Left colon (tissue), 2 donors: ENCODE measurements around the gene HMCN1. TPM values are rescaled to one million over a fixed set of nuclear protein-coding genes. Genes with fewer than 3 reads are reported as not detected.

Experiments
- ATAC-seq: fragments of 200-7000 bp; cut with Tn5 transposase; one replicate; pipeline ENCODE4 v1.9.1; 2020; ENCODE audit warnings: mild to moderate bottlenecking, moderate library complexity
- DNase-seq, 2 donors: peaks; one replicate each; pipeline ENCODE4 v3.0.0-alpha.2; 2020
- intact Hi-C, 2 donors: fragments of 100-400 bp; cut with DNase I in 1 of 2; cut with micrococcal nuclease in 1 of 2; formaldehyde crosslinking; loops; one replicate each; pipeline versions ENCODE4 v1.11.2 to v1.14.0; 2022; cut with DNase I, micrococcal nuclease
- total RNA-seq, 2 donors: library from RNA; stranded (reverse); fragmentation: NEBNext Ultra II Directional; extraction: Animal tissue kit (Norgen Biotek cat#: 25700); gene quantifications; one replicate each; pipeline ENCODE4 v1.2.1, GENCODE V29; 2021
- donor health status: DM: no; HTN: no; CAD: no.
- donor health status: DM: yes; HTN: yes; CAD: no.

HMCN1 gene
- total RNA-seq, 2 donors from 2014 or later, result 1.7 to 3.9 TPM

DNA sequence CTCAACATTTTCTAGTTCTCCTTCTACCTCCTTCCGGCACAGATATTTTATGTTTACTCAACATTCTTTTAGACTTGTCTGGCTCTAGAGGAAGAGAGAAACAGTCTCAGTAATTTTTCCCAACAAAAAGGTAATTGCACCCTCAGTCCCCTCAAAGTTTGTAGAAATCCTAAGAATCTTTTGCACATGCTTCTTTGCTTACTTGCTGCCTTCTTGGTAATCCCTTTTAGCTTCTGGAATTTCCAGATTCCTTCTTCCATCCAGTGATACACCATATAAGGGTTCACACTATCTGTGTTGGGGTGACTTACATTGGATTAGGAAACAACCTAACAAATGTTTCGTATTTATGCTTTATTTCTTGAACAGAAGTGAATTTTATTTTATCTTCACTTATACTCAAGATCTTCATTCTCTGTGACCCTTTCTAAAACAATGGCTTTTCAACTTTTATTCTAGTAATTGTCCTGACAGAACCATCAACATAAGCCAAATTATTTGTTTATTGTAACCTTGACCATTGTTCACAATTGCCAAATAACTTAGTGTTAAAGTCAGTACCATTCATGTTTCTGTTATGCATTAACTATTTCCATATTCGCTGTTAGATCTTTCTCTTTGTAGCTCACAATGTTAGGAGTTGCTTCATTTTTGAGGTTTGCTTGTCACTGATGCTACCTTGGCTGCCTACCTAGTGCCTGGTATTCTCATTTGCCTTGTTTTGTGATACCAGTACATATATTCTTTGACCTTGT, 238.1 kb downstream of the HMCN1 start:
- DNase-seq (no peak), ATAC-seq (no peak)
- intact Hi-C loops, result no loop called here

DNA sequence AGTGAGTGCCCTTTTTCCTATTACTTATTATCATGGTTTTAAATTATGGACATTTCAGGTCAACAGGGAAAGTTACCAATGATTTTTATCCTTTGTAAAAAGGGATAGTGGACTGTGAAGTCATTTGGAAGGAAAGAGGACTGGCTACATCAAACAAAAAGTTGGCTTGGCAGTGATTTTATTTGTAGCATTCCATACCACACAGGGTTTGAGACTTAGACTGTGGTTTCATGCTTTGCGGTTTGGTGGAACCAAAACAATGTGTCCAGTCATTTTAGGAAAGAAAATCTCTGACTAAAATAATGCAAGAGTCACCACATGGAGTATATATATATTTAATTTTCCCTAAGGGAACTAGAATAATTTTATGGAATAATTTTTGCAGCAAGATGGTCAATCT, 239.5 kb downstream of the HMCN1 start:
- no peak for DNase-seq
- no peak for ATAC-seq
- intact Hi-C loops, result no loop called here

DNA sequence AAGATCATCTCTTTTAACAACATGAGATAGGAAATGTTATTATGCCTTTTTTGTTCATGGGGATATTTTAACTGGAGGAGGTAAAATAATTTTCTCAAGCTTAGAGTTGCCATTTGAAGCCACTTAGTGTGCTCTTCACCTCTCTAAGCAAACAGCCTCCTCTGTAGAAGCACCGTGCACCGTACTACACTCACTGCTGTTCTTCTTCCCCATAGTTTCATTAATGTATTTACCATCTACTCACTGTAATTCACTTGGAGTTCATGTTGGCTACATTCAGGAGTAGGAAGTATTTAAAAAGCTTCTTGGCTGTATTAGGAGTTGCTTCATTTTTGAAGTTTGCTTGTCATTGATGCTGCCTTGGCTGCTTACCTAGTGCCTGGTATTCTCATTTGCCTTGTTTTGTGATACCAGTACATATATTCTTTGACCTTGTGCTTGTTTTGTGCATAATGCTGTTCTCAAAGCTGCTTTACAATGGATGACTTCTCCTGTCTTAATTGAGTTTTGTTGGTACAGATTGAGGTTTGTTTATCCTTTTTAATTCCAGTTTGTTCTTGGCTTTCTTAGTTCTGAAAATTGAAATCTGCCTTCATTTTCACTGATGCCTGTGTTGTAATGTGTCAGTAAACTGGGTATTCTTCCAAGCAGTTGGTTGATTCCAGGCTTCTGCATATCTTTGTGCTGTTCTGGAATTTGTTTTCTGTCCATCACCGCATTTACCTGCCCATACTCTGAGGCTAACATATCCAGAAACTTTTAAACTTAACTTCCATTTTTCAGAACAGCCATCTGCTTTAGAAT, 240.4 kb downstream of the HMCN1 start:
- ATAC-seq, result no peak
- intact Hi-C loops, result no loop called here

DNA sequence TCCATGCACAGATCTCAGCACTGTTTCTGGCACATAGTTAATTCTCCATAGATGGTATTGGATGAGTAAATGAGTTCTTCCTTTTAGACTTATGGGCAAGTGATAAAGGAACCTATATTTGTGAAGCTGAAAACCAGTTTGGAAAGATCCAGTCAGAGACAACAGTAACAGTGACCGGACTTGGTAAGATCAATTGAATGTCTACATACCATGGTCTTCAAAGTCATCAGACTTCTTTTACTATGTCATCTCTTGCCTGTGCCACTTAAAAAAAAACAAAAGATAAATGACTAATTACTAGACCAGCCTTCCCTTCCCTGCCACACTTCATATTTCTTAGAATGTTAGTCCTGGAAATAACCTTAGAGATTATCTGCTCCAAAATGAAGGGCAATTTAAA, 246.7 kb downstream of the HMCN1 start:
- ATAC-seq (no peak), DNase-seq (no peak)
- intact Hi-C loops, result no loop called here

More for the DNA sequence above, 240.4 kb downstream of the HMCN1 start:
- DNase-seq, result no peak

DNA sequence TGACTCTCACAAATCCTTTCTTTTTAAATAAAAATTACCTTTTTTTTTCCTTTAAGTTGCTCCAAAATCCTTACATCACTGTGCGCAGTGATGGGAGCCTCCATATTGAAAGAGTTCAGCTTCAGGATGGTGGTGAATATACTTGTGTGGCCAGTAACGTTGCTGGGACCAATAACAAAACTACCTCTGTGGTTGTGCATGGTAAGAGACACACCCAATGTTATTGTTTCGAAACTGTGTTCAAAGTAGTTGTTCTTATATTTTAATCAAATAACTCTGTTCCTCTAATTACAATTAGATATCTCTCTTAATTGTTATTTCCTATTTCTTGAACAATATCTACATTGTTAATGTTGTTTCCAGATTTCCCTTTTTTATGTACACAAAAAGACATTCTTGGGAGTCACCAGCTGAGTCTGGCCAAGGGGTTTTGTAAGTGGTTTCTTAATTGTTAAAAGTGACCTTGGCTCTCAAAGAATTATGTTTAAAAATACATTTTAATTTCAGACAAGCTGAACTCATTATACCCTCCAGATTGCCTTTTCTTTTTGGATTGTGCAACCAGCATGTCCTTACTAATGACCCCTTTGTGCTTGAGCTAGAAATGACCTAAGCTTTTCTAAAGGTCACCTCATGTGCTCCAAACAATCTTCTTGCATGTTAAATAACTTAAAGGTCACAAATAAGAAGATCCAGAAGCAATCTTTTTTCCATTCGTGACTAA, 250.1 kb downstream of the HMCN1 start:
- no peak for DNase-seq
- intact Hi-C loops, result no loop called here
- ATAC-seq, result no peak

DNA sequence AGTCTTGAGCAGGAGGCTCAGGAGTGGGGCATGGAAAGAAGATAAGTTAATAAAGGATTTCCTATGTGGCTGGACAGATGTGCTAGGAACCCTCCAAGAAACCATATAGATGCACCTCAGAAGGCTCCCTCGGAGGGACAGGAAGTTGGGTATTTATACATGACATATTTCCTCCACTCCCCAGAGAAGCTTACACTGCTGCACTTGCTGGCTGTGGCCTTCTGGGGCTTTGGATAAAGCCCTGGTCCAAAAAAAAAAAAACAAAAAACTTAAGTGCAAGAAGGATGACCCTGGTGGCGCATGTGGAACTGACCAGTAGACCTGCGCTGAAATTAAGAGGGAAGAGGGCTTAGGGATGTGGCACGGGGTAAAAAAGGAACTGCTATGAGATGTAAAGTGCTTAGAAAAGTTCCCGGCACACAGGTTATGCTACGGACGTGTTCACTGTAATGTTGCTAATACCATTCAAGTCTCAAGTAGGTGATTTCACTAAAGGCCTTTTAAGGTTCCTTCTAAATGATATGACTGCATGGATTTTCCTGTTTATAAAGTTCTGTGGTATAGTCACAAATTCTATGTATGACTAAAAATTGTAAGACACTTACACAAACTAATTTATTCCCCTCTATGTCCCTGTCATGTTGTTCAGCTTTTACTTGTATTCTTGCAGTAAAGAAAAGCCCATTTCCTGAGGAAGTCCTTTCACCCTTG, 253.6 kb downstream of the HMCN1 start:
- DNase-seq (no peak), ATAC-seq (no peak)
- intact Hi-C loops, result no loop called here

DNA sequence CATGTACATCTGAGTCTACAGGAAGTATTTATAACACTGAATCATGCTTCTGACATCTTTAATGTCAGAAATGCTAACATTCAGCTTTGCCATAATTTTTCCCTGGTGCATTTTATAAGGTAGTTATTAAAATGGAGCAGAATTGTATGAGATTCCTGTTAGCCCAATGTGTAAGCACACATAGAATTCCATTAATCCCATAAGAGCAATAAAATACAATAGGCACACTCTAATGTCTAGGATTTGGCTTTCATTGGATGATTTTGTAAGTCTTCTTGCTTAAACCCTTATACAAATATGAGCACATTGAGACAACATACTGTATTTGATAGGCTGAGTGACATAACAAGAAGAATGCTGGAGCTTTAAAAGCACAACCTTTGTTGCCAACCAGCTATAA, 256.4 kb downstream of the HMCN1 start:
- intact Hi-C loops, result no loop called here
- ATAC-seq, result no peak
- no peak for DNase-seq

DNA sequence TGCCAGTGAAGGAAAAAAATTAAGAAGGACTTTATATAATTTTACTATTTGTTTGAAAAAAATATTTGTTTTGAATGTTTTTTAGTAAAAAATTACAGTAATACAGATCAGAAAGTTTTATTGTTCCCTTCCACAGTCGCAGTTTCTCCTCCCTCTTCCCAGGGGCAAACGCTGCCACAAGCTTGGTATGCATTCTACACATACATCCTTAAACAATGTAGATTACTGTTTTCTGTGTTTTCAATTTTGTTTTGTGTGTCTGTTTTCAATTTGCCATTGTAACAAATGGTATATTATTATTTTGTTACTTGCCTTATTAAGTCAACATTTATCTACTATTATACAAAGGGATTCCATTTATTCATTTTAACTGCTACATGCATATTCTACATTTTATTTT, 257.1 kb downstream of the HMCN1 start:
- intact Hi-C loops, result no loop called here
- no peak for ATAC-seq
- DNase-seq, result no peak

DNA sequence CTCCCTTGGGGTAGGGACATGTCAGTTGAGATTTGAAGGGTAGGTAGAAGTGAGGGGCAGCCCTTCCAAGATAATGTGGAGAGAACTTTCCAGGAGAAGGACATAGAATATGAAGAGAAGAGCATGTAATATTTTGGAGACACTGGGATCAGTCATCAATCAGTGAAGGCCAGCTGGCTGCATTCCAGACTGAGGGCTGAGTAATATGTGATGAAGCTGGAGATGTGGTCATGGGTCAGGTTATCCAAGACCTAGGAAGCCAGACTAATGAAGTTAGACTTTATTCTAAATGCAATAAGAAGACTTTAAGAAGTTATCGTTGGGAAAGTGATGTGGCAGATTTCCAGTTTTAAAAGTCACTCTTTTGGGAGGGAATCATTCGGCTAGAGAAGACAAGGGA, 262.0 kb downstream of the HMCN1 start:
- no peak for ATAC-seq
- intact Hi-C loops, result no loop called here
- DNase-seq, result no peak

DNA sequence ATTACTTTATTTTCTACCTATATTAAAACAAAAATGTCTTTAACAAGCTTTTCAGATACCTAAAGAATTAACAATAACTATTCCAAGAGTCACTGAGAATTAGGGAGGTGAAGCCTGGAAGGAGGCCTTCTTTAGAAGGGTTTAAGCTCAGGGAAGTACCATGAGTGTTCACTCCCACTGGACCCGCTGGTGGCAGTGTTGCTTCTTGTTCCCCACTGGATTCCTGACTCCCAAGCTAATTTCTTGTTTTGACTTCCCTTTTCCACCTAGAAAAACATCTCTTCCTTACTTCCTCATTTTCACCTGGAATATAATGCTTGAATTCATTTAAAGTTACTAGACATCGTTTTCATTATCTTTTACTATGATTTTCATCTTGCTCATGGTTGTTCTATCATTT, 264.2 kb downstream of the HMCN1 start:
- DNase-seq (no peak), ATAC-seq (no peak)
- intact Hi-C loops, result no loop called here

DNA sequence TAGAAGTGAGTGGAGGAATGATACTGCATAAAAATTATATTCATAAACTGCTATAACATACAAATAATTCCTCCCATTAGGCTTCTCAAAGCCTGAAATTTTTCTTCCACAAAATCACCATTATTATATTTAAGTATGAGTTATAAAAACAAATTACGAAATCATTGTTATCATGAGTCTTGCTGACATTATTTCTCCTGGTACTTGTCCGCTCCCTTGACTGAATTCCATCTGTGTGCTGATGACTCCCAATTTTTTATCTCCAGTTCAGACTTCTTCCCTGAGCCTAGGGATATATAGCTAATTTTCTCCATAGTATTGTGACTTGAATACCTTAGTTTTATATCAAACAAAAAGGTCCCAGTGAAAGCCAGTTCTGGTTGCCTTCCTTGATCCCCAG, 268.2 kb downstream of the HMCN1 start:
- ATAC-seq (no peak), DNase-seq (no peak)
- intact Hi-C loops, result no loop called here

DNA sequence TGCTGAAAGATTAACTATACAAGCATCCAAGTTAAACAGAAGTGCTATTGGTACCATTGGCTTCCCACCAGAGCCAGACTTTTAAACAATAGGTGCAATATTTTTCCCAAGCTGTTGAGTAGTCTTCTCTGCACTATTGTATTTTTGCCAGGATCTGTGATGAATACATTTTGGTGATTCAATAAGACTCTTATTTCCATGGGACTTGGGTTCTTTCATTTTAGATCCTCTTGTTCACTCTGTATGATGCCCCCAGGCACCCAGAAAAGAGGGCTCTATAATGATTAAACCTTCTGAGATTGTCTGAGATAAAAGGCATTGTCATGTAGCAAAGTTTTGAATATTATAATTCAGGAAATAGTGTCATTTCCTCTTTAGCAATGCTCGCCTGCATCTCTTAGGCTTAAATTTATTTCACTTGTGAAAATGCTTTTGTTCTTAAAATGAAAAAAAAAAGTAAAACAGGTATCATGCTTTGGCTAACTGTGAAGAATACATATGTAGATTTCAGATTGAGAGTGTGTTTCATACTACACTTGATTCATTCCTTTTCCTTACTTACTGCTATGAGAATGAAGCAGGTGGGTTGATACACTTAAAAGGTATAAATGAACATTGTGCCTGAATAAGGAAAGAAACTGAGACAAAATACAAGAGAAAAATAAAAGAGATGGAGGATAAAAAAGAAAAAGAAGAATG, 275.0 kb downstream of the HMCN1 start:
- ATAC-seq (no peak), DNase-seq (no peak)
- intact Hi-C loops, result no loop called here

DNA sequence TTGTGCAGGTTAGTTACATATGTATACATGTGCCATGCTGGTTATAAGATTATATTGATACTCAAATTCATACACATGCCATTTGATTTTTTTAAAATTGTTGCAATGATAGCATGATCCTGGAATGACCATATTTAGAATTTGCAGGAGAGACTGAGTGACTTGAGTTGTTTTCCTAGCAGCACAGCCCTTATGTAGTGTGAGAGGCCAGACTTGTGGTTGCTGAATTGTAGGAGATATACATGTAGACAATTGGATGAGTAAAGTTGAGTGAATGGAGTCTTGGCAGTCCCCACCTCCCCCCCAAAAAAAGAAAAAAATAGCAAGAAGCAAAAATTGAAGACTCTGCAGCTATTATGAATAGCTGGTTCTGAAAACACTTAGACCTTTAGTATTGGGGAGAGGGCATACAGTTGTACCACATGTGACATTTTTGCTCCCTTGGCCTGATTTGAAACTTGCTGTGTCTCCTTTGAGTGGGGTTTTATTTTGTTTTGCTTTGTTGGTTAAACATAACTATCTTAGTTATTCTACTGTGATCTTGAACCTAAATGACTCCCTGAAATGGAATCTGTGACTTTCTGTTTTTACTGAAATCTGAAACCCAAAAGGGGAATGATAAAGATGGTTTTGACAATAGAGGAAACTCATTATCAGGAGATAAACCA, 280.3 kb downstream of the HMCN1 start:
- DNase-seq, result no peak
- ATAC-seq, result no peak
- intact Hi-C loops, result no loop called here

DNA sequence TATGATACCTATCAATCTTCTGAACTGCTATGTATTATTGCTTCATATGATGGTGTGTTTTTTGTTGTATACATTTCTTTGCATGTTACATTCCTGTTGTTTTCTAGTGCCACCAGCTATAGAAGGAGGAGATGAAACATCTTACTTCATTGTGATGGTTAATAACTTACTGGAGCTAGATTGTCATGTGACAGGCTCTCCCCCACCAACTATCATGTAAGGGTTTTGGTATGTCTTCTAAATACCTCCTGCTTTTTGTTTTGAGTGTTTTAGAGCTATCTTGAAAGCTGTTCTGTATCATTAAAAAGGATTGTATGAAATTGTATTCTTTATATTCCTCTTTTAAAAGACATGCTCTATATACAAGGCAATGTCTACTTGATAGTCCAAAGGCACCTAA, 282.7 kb downstream of the HMCN1 start:
- intact Hi-C loops, result no loop called here
- no peak for ATAC-seq
- no peak for DNase-seq

DNA sequence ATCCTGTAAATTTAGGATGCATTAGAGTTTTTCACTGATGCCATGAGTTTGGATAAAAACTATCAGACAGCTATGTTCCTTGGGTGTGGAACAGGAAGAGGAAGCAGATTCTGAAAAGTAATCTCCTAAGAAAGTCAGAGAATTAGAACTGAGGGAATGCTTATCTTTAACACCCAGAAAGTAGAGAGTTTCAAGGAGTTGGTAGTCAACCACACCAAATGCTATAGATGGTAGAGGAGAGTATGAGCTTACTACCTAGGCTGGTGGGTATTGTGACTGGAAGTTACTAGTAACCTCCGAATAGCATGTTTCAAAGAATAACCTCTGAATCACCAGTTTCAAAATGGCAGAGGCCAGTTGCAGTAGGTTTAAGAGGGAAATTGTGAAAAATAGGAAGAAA, 288.0 kb downstream of the HMCN1 start:
- ATAC-seq, result no peak
- intact Hi-C loops, result no loop called here
- no peak for DNase-seq

DNA sequence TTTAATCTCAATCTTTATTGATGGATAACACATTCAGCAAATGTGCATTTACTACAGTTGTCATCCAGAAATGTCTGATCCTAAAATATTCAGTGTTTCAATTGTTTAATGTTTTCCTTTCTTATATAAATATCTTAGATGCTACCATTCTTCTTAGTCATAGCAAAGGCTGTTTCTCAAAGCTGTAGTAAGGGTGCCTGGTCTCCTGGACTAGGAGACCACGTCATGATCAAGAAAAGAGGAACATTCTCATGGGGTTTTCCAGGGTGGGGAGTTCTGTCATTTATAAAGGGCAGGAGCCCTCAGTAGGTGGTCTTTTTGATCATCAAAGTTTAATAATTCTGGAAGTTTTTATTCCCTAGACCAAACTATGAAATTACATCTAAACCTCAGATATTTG, 292.8 kb downstream of the HMCN1 start:
- intact Hi-C loops, result no loop called here
- DNase-seq (no peak), ATAC-seq (no peak)

DNA sequence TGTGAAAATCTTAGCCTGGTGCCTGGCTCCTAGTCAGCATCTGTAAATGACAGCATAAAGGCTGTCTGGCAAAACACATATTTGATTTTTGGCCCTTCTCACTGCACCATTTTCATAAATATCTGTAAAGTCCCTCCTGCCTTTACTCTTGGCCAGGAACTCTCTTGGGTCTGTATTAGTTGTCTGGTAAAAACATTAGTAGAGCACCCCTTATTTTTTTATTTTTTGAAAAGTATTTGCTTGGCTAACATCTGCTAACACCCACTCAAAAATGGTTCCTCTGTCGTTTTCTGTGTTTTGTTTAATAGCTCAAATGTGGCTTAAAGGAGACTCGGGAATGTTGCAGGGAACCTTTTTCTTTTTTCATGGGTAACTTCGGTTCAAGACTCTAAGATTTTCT, 293.4 kb downstream of the HMCN1 start:
- DNase-seq (no peak), ATAC-seq (no peak)
- intact Hi-C loops, result no loop called here

DNA sequence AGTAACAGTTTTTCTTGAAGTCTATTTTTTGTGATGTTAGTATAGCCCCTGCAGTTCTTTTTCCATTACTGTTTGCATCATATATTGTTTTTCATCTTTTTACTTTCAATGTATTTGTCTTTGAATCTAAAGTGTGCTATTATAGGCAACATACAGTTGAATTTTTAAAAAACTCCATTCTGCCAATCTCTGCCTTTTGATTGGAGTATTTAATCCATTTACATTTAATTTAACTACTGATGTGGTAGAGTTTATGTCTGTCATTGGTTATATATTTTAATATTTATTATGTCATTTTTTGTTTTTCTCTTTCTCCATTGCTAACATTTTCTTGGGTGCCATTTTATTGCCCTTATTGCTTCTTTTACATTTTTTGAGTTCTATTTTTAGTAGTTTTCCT, 296.3 kb downstream of the HMCN1 start:
- no peak for ATAC-seq
- intact Hi-C loops, result no loop called here
- no peak for DNase-seq
